Naive thymus-derived CD4-positive, alpha-beta T cell (primary cell): ENCODE measurements around the gene MIEF2. TPM values are rescaled to one million over a fixed set of nuclear protein-coding genes. Genes with fewer than 3 reads are reported as not detected.
A peak's percentile ranks its signal among the peaks of the same experiment; 100 is the strongest.
"Not testable (repeated sequence)": the region's sequence is repeated elsewhere in the genome, so short reads cannot be mapped to it uniquely, and the experiment has no call there.

Source experiments
- ATAC-seq: fragments of 150-1000 bp; cut with Tn5 transposase; 2 replicates; pipeline ENCODE4 v1.10.0; 2021; ENCODE audit warnings: mild to moderate bottlenecking, moderate library complexity
- CTCF ChIA-PET: fragments of 350-600 bp; sonication (Branson Sonifier 250); formaldehyde crosslinking; loops from one replicate; lab custom pipeline; 2021; ENCODE audit warnings: antibody characterized with exemption; lab: Charles Lee
- POLR2A ChIA-PET: fragments of 350-600 bp; sonication (Branson Sonifier 250); formaldehyde crosslinking; loops from one replicate; lab custom pipeline; 2021; ENCODE audit warnings: antibody characterized with exemption, inconsistent platforms; lab: Charles Lee
- DNase-seq, 9 donors: peaks; one replicate each; pipeline versions ENCODE4 v3.0.0 to v3.0.0-alpha.2; 2020 to 2022; ENCODE audit warnings: mixed read lengths in 1 of 9
- H3K27ac ChIP-seq: one replicate; pipeline ENCODE4 v1.7.0; 2013; ENCODE audit warnings: mild to moderate bottlenecking, low read depth, low read length, moderate library complexity
- H3K27me3 ChIP-seq, 2 donors: one replicate each; pipeline ENCODE4 v1.7.0; 2013; ENCODE audit warnings: low read length in 2 of 2, mild to moderate bottlenecking in 2 of 2, moderate library complexity in 2 of 2; ENCODE audit not compliant: control insufficient read depth in 2 of 2, insufficient read depth in 2 of 2
- H3K36me3 ChIP-seq, 3 experiments: 1 replicate in 2 of 3; 2 replicates in 1 of 3; pipeline ENCODE4 v1.7.0; 2013; ENCODE audit warnings: low read length in 3 of 3, mild to moderate bottlenecking in 3 of 3, moderate library complexity in 1 of 3; ENCODE audit not compliant: insufficient read depth in 3 of 3, control insufficient read depth in 2 of 3
- H3K4me1 ChIP-seq, 2 donors: one replicate each; pipeline ENCODE4 v1.7.0; 2013; ENCODE audit warnings: low read length in 2 of 2, mild to moderate bottlenecking in 2 of 2, moderate library complexity in 1 of 2; ENCODE audit not compliant: control insufficient read depth in 2 of 2, insufficient read depth in 2 of 2
- H3K4me3 ChIP-seq: 2 replicates; pipeline ENCODE4 v1.7.0; 2013; ENCODE audit warnings: mild to moderate bottlenecking, low read length
- H3K9me3 ChIP-seq, 3 experiments: 1 replicate in 2 of 3; 2 replicates in 1 of 3; pipeline ENCODE4 v1.7.0; 2013; ENCODE audit warnings: low read length in 3 of 3; ENCODE audit not compliant: control insufficient read depth in 2 of 3
- H3K27ac Mint-ChIP-seq, 9 donors: one replicate each; pipeline ENCODE4 v1.8.0; 2020 to 2022; ENCODE audit warnings: mixed read lengths in 9 of 9, mild to moderate bottlenecking in 8 of 9, moderate library complexity in 5 of 9, inconsistent platforms in 2 of 9
- H3K27me3 Mint-ChIP-seq, 5 donors: one replicate each; pipeline ENCODE4 v1.8.0; 2021 to 2022; ENCODE audit warnings: mixed read lengths in 5 of 5, mild to moderate bottlenecking in 1 of 5
- H3K36me3 Mint-ChIP-seq, 5 donors: one replicate each; pipeline ENCODE4 v1.8.0; 2020 to 2022; ENCODE audit warnings: mixed read lengths in 5 of 5, mild to moderate bottlenecking in 3 of 5, inconsistent platforms in 1 of 5
- H3K4me1 Mint-ChIP-seq, 7 donors: one replicate each; pipeline ENCODE4 v1.8.0; 2020 to 2022; ENCODE audit warnings: mixed read lengths in 7 of 7, mild to moderate bottlenecking in 3 of 7, inconsistent platforms in 1 of 7
- H3K4me3 Mint-ChIP-seq, 10 donors: one replicate each; pipeline ENCODE4 v1.8.0; 2020 to 2022; ENCODE audit warnings: mild to moderate bottlenecking in 10 of 10, mixed read lengths in 10 of 10, moderate library complexity in 6 of 10, inconsistent platforms in 2 of 10
- H3K9me3 Mint-ChIP-seq, 11 donors: one replicate each; pipeline ENCODE4 v1.8.0; 2020 to 2022; ENCODE audit warnings: mixed read lengths in 11 of 11, mild to moderate bottlenecking in 4 of 11, inconsistent platforms in 1 of 11, moderate library complexity in 1 of 11
- intact Hi-C, 2 donors: fragments of 100-400 bp; cut with micrococcal nuclease; formaldehyde crosslinking; loops; one replicate each; pipeline ENCODE4 v1.15.1; 2023
- polyA plus RNA-seq, 2 donors: library from polyadenylated mRNA; unstranded; fragments of 300-500 nt; fragmentation: Illumina TruSeq; gene quantifications; one replicate each; pipeline ENCODE4 v1.2.3, GENCODE V29; 2021
- total RNA-seq, 6 experiments: library from RNA in 5 of 6; stranded (reverse) in 5 of 6; gene quantifications; 1 replicate in 5 of 6; 2 replicates in 1 of 6; pipeline ENCODE4 v1.2.3 and lab custom pipeline; 2021 to 2026

The MIEF2 gene
- total and polyA plus RNA-seq, 7 experiments from 2014 or later = 6.5 to 22.5 (median 15.1) TPM

DNA sequence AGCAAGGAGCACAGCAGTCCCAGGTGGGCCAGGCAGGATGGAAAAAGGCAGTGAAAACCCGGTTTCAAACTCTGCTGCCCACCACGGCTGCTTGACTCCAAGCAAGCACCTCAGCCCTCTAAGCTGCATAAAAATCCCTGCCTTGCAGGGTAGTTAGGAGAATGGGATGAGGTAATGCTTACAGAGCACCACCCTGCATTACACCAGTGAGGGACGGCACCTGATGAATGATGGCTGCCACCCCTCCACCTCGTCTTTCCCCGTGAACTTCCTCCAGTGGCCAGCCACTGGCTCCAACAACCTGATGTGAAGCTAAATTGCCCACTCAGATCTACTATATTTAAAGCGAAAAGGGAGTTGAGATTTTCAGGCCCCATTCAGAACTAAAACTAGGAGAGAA lies 21.3 kb downstream of the MIEF2 start:
- no peak for DNase-seq
- Histone ChIP-seq H3K4me1 (no peaks in the 10 kb centered on the region), H3K36me3 (peaks cover 10 to 89% (median 18%) of the 10 kb centered on the region in 3 experiments), H3K9me3 (no peaks in the 10 kb centered on the region), H3K27me3 (no peaks in the 10 kb centered on the region), H3K27ac (no peak overlapping the region), H3K4me3 (no peak overlapping the region)
- ChIA-PET CTCF (no interaction called here), POLR2A (interaction anchor here (0.5 kb wide), 1 partner anchor 26 kb away, joined by 5 read pairs; no protein-coding TSS in a partner anchor)
- H3K27me3 Mint-ChIP-seq = no peaks in the 10 kb centered on the region
- H3K4me1 Mint-ChIP-seq = no peaks in the 10 kb centered on the region
- intact Hi-C loops = no loop called here
- no peak overlapping the region for H3K4me3 Mint-ChIP-seq
- ATAC-seq = no peak
- no peak overlapping the region for H3K27ac Mint-ChIP-seq
- H3K9me3 Mint-ChIP-seq = peaks cover 0 to 2% (median 0%) of the 10 kb centered on the region in 11 donors
- peaks cover 0 to 51% (median 17%) of the 10 kb centered on the region in 5 donors for H3K36me3 Mint-ChIP-seq

DNA sequence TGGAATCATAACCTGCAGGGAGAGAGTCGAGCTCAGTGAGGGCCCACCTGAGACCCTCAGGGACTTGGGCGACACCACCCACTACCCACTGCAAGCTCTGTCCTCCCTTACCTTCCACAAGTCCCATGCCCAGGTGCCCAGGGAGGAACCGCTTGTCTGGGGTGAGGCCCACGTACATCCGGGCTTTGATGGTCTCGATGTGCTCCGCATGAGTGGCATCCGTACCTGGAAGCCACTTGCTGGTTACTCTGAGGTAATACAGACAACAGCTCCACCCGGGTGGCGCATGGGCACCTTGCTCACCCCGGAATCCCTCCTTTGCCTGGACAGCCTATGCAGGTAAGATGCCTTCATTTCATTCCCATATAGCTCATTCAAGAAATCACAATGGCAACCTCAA lies 24.8 kb downstream of the MIEF2 start:
- Mint-ChIP-seq H3K4me1 (no peaks in the 10 kb centered on the region), H3K36me3 (peaks cover 5 to 53% (median 22%) of the 10 kb centered on the region in 5 donors), H3K4me3 (no peak overlapping the region), H3K9me3 (peaks cover 0 to 2% (median 0%) of the 10 kb centered on the region in 11 donors), H3K27me3 (no peaks in the 10 kb centered on the region), H3K27ac (no peak overlapping the region)
- H3K9me3 ChIP-seq = no peaks in the 10 kb centered on the region
- intact Hi-C loops = no loop called here
- no peak overlapping the region for H3K27ac ChIP-seq
- no peak for DNase-seq
- CTCF ChIA-PET = interaction anchor here (0.6 kb wide), 1 partner anchor 282 kb away, joined by 4 read pairs; no protein-coding TSS in a partner anchor
- H3K27me3 ChIP-seq = no peaks in the 10 kb centered on the region
- ATAC-seq = no peak
- H3K4me3 ChIP-seq = no peak overlapping the region
- POLR2A ChIA-PET = no interaction called here
- no peaks in the 10 kb centered on the region for H3K4me1 ChIP-seq
- peaks cover 16 to 90% (median 27%) of the 10 kb centered on the region in 3 experiments for H3K36me3 ChIP-seq

DNA sequence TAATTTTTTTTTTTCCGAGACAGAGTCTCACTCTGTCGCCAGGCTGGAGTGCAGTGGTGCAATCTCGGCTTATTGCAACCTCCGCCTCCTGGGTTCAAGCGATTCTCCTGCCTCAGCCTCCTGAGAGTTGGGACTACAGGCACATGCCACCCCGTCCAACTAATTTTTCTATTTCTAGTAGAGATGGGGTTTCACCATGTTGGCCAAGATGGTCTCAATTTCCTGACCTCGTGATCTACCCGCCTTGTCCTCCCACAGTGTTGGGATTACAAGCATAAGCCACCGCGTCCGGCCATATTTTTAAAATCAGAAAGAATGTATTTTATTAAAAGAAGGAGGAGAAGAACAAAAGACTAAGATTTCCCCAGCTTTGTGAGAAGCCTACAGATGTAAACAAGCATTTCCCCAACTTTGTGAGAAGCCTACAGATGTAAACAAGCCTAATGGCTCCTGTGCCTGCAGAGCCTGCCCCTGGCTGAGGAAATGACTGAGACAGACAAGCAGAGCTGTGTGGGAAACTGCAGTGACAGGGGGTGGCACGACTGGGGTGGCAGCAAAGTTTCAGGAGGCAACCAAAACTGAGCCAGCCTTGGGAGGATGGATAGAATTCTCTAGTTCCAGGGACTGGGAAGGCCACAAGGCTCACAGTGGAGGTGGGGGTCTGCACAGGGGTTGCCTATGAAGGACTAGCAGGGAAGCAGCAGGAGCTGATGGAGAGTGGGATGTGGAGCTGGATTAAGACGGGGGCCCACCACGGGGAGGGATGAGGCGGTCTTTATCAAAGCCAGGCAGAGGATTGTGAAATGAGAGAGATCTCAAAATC lies 31.5 kb downstream of the MIEF2 start:
- POLR2A ChIA-PET = no interaction called here
- peaks cover 5 to 38% (median 13%) of the 10 kb centered on the region in 5 donors for H3K36me3 Mint-ChIP-seq
- Histone ChIP-seq H3K36me3 (peaks cover 10 to 58% (median 13%) of the 10 kb centered on the region in 3 experiments), H3K4me1 (no peaks in the 10 kb centered on the region), H3K9me3 (no peaks in the 10 kb centered on the region), H3K4me3 (no peak overlapping the region), H3K27ac (no peak overlapping the region), H3K27me3 (no peaks in the 10 kb centered on the region)
- H3K4me1 Mint-ChIP-seq = peaks cover 0 to 2% (median 0%) of the 10 kb centered on the region in 7 donors
- intact Hi-C loops = no loop called here
- CTCF ChIA-PET = no interaction called here
- no peaks in the 10 kb centered on the region for H3K27me3 Mint-ChIP-seq
- no peak overlapping the region for H3K4me3 Mint-ChIP-seq
- no peaks in the 10 kb centered on the region for H3K9me3 Mint-ChIP-seq
- no peak for ATAC-seq
- no peak for DNase-seq
- H3K27ac Mint-ChIP-seq = peak overlapping the region in 1 of 9 donors; percentile 25

DNA sequence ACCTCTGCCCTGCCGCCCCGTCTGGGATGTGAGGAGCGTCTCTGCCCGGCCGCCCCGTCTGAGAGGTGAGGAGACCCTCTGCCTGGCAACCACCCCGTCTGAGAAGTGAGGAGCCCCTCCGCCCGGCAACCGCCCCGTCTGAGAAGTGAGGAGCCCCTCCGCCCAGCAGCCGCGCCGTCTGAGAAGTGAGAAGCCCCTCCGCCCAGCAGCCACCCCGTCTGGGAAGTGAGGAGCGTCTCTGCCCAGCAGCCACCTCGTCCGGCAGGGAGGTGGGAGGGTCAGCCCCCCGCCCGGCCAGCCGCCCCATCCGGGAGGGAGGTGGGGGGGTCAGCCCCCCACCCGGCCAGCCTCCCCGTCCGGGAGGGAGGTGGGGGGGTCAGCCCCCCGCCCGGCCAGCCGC lies 37.6 kb downstream of the MIEF2 start:
- H3K4me3 Mint-ChIP-seq, H3K9me3 ChIP-seq, DNase-seq, H3K27me3 Mint-ChIP-seq, H3K4me1 ChIP-seq, H3K27ac ChIP-seq, POLR2A ChIA-PET, H3K27ac Mint-ChIP-seq, intact Hi-C loops, H3K27me3 ChIP-seq, H3K9me3 Mint-ChIP-seq, CTCF ChIA-PET, H3K4me3 ChIP-seq, H3K4me1 Mint-ChIP-seq, ATAC-seq: not testable (repeated sequence)
- H3K36me3 Mint-ChIP-seq = peaks cover 0 to 45% (median 20%) of the 10 kb centered on the region in 5 donors
- H3K36me3 ChIP-seq = peaks cover 14 to 42% (median 15%) of the 10 kb centered on the region in 3 experiments

DNA sequence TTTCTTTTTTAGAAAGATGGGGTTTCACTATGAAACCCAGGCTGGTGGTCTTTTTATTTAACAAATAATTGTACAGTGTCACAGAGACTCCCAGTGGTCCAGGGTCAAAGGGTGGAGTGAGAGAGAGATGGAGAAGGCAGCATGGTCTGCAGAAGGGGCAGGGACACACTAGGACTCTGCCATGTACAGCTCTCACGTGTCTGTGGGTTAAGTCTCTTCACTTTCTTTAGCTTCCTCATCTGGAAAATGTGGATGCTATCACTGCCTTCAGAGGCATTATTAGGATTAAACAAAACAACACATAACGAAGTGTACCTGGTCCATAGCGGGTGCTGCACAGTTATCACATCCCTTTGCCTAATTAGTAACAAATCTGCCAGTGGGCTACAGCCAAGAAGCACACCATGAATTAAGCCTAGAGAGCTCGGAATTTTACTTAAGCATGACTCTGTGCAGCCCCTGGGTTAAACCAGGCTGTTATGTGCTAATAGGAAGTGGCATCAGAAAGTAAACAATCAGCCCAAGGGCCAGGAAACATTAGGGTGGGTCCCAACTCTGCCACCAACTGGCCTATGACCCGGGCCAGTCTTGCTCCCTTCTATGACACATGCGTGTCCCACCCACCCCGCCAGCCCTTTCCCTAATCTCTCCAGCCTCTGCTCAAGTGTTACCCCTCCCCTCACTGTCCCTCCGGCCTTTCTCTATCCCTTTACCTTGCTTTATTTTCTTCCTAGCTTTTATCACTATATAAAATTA lies 40.4 kb downstream of the MIEF2 start:
- CTCF ChIA-PET = no interaction called here

DNA sequence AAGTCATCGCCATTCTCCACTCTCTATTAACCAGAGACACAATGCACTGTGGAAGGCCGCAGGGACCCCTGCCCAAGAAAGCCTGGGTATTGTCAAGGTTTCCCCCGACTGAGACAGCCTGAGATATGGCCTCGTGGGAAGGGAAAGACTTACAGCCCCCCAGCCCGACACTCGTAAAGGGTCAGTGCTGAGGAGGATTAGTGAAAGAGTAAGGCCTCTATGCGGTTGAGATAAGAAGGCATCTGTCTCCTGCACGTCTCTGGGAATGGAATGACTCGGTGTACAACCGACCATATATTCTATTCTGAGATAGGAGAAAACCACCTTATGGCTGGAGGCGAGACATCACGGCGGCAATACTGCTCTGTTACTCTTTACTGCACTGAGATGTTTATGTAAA lies 42.7 kb downstream of the MIEF2 start:
- H3K27ac Mint-ChIP-seq, CTCF ChIA-PET, H3K4me1 Mint-ChIP-seq, H3K27me3 ChIP-seq, H3K27ac ChIP-seq, DNase-seq, H3K9me3 ChIP-seq, H3K4me1 ChIP-seq, H3K4me3 Mint-ChIP-seq, ATAC-seq, intact Hi-C loops, H3K4me3 ChIP-seq, H3K9me3 Mint-ChIP-seq, H3K27me3 Mint-ChIP-seq, POLR2A ChIA-PET: not testable (repeated sequence)
- H3K36me3 ChIP-seq = peaks cover 19 to 65% (median 31%) of the 10 kb centered on the region in 3 experiments
- peaks cover 0 to 41% (median 22%) of the 10 kb centered on the region in 5 donors for H3K36me3 Mint-ChIP-seq

More for the DNA sequence above, 40.4 kb downstream of the MIEF2 start:
- Histone ChIP-seq H3K4me3 (no peak overlapping the region), H3K4me1 (no peaks in the 10 kb centered on the region), H3K27me3 (no peaks in the 10 kb centered on the region), H3K9me3 (no peaks in the 10 kb centered on the region), H3K27ac (no peak overlapping the region), H3K36me3 (peaks cover 14 to 54% (median 24%) of the 10 kb centered on the region in 3 experiments)
- peak; percentile 58 for ATAC-seq
- Mint-ChIP-seq H3K36me3 (peaks cover 0 to 45% (median 23%) of the 10 kb centered on the region in 5 donors), H3K9me3 (no peaks in the 10 kb centered on the region), H3K4me1 (peaks cover 0 to 3% (median 0%) of the 10 kb centered on the region in 7 donors), H3K27me3 (no peaks in the 10 kb centered on the region), H3K4me3 (no peak overlapping the region), H3K27ac (peak overlapping the region in 1 of 9 donors; percentile 39)
- no peak for DNase-seq
- intact Hi-C loops = no loop called here
- POLR2A ChIA-PET = interaction anchor here (0.6 kb wide), 1 partner anchor 9 kb away, joined by 4 read pairs; no protein-coding TSS in a partner anchor
